K562 (cell line): ENCODE data around the gene ZNF780B. TPM values are rescaled to one million over a fixed set of nuclear protein-coding genes. Genes with fewer than 3 reads are reported as not detected.

Experiments
- ATAC-seq: fragments of 200-7000 bp; cut with Tn5 transposase; 3 replicates; pipeline ENCODE4 v1.9.1; 2020; ENCODE audit warnings: moderate library complexity
- BruUV-seq: library from RNA; stranded (reverse); fragments of 400-500 nt; replicated peaks from 2 replicates; lab custom pipeline; 2021; lab: Mats Ljungman, UMichigan
- CTCF ChIA-PET: fragments of 300-600 bp; formaldehyde crosslinking; extraction: SDS; loops from one replicate; lab custom pipeline; 2021; ENCODE audit warnings: low intra/inter-chr PET ratio; lab: Yijun Ruan, JAX
- POLR2A ChIA-PET: fragments of 300-600, 350-650 bp; sonication (Branson Sonifier 250); formaldehyde crosslinking; extraction: SDS; loops from one replicate; lab custom pipeline; 2021; ENCODE audit warnings: antibody characterized with exemption, inconsistent platforms; lab: Yijun Ruan, JAX
- DNase-seq, 4 experiments: peaks; one replicate each; pipeline versions ENCODE4 v3.0.0 to v3.0.0-alpha.2; 2011 to 2018; ENCODE audit warnings: low spot score in 3 of 4, mixed read lengths in 3 of 4; ENCODE audit errors: extremely low read depth in 1 of 4
- FAIRE-seq: peaks from 2 replicates; lab custom pipeline; 2011; peaks lifted over from hg19 to GRCh38; lab: Jason Lieb, UNC
- H2AFZ ChIP-seq: 2 replicates; pipeline ENCODE4 v1.6.0; 2011; ENCODE audit warnings: low read depth, low read length, control low read depth, inconsistent platforms
- H3K27ac ChIP-seq: fragments of 200-600 bp; 3 replicates; pipeline ENCODE4 v1.8.0; 2011; ENCODE audit warnings: low read depth, mild to moderate bottlenecking, control low read depth, inconsistent platforms, low read length, moderate library complexity, mixed read lengths; ENCODE audit errors: extremely low read depth
- H3K27me3 ChIP-seq, 2 experiments: fragments of 300-600 bp in 1 of 2; 2 replicates in 1 of 2; 3 replicates in 1 of 2; pipeline versions ENCODE4 v1.6.0 to v1.8.0; 2011; ENCODE audit warnings: inconsistent platforms in 2 of 2, low read length in 2 of 2, mild to moderate bottlenecking in 1 of 2, mixed read lengths in 1 of 2, moderate library complexity in 1 of 2; ENCODE audit not compliant: control insufficient read depth in 2 of 2, insufficient read depth in 2 of 2
- H3K36me3 ChIP-seq: fragments of 300-600 bp; 3 replicates; pipeline ENCODE4 v1.8.0; 2011; ENCODE audit warnings: mild to moderate bottlenecking, low read length, inconsistent platforms; ENCODE audit not compliant: control insufficient read depth, insufficient read depth
- H3K4me1 ChIP-seq, 2 experiments: fragments of 200-600 bp in 1 of 2; replicated peaks in 1 of 2; 2 replicates in 1 of 2; 3 replicates in 1 of 2; pipeline versions ENCODE4 v1.5.1 to v1.8.0; 2011; ENCODE audit warnings: inconsistent platforms in 2 of 2, low read length in 2 of 2, mild to moderate bottlenecking in 1 of 2, mixed read lengths in 1 of 2, moderate library complexity in 1 of 2; ENCODE audit not compliant: control insufficient read depth in 2 of 2, insufficient read depth in 2 of 2
- H3K4me2 ChIP-seq: 2 replicates; pipeline ENCODE4 v1.6.1; 2011; ENCODE audit warnings: low read length, control low read depth, inconsistent platforms, mixed read lengths; ENCODE audit not compliant: insufficient read depth
- H3K4me3 ChIP-seq: fragments of 200-600 bp; sonication (generic), shearing (Covaris generic); 2 replicates; pipeline ENCODE4 v1.5.1; 2016; ENCODE audit warnings: control low read depth, inconsistent platforms
- H3K79me2 ChIP-seq: fragments of 200-600 bp; 3 replicates; pipeline ENCODE4 v1.8.0; 2011; ENCODE audit warnings: low read length, inconsistent platforms; ENCODE audit not compliant: control insufficient read depth, insufficient read depth
- H3K9ac ChIP-seq, 2 experiments: 2 replicates each; pipeline versions ENCODE4 v1.6.0 to v1.6.1; 2011; ENCODE audit warnings: low read depth in 2 of 2, low read length in 2 of 2, control low read depth in 1 of 2, inconsistent platforms in 1 of 2, mild to moderate bottlenecking in 1 of 2, mixed read lengths in 1 of 2; ENCODE audit not compliant: insufficient read depth in 1 of 2
- H3K9me1 ChIP-seq: one replicate; pipeline ENCODE4 v1.6.0; 2011; ENCODE audit warnings: inconsistent platforms, mild to moderate bottlenecking, low read length, moderate library complexity; ENCODE audit not compliant: control insufficient read depth, insufficient read depth
- H3K9me3 ChIP-seq: replicated peaks from 2 replicates; pipeline ENCODE4 v1.5.1; 2011; ENCODE audit warnings: low read depth, low read length, inconsistent platforms; ENCODE audit not compliant: control insufficient read depth, insufficient read depth
- H4K20me1 ChIP-seq: replicated peaks from 2 replicates; pipeline ENCODE4 v1.6.1; 2011; ENCODE audit warnings: low read length, inconsistent platforms, mixed read lengths; ENCODE audit not compliant: control insufficient read depth, insufficient read depth
- CCAR2 ChIP-seq: fragments of 200-400 bp; formaldehyde crosslinking; IDR thresholded peaks from 2 replicates; pipeline ENCODE4 v1.6.1; 2017; ENCODE audit warnings: mild to moderate bottlenecking, low read depth, low read length
- EGR1 ChIP-seq: fragments of 450-650 bp; conservative IDR thresholded peaks from 2 replicates; pipeline ENCODE4 v1.6.1; 2017; ENCODE audit warnings: mild to moderate bottlenecking
- FOXA1 ChIP-seq: fragments of 450-650 bp; IDR thresholded peaks from 2 replicates; pipeline ENCODE4 v1.6.1; 2016; ENCODE audit warnings: mild to moderate bottlenecking, borderline replicate concordance
- FOXJ2 ChIP-seq: fragments of 200-800 bp; sonication (Bioruptor generic); IDR thresholded peaks from 2 replicates; pipeline ENCODE4 v1.6.1; 2016; ENCODE audit warnings: missing genetic modification characterization, missing compliant biosample characterization
- HNRNPK ChIP-seq: fragments of 200-400 bp; formaldehyde crosslinking; IDR thresholded peaks from one replicate; pipeline ENCODE4 v1.6.1; 2018; ENCODE audit warnings: mild to moderate bottlenecking, low read depth, low read length; ENCODE audit not compliant: poor library complexity, severe bottlenecking
- LEF1 ChIP-seq: fragments of 450-650 bp; IDR thresholded peaks from 2 replicates; pipeline ENCODE4 v1.6.1; 2016; ENCODE audit warnings: mild to moderate bottlenecking
- MYC ChIP-seq, 2 experiments: fragments of 250-450 bp in 1 of 2; sonication (Bioruptor Pico) in 1 of 2; IDR thresholded peaks; 2 replicates each; pipeline versions ENCODE4 v1.5.1 to v1.6.1; 2012 to 2021; ENCODE audit warnings: low read depth in 2 of 2, borderline replicate concordance in 1 of 2, improper control_type of control experiment in 1 of 2, low read length in 1 of 2, mild to moderate bottlenecking in 1 of 2, moderate library complexity in 1 of 2
- NUFIP1 ChIP-seq: fragments of 450-650 bp; IDR thresholded peaks from 2 replicates; pipeline ENCODE4 v1.6.1; 2018; ENCODE audit not compliant: partially characterized antibody
- SMAD2 ChIP-seq: fragments of 150-350 bp; IDR thresholded peaks from 2 replicates; pipeline ENCODE4 v1.6.1; 2014; ENCODE audit warnings: low read depth, mild to moderate bottlenecking, low read length
- SMARCC2 ChIP-seq: fragments of 450-650 bp; IDR thresholded peaks from 2 replicates; pipeline ENCODE4 v1.6.1; 2017; ENCODE audit warnings: antibody characterized with exemption, moderate library complexity, mild to moderate bottlenecking, low read depth
- STAG1 ChIP-seq: sonication (generic); formaldehyde crosslinking; IDR thresholded peaks from 2 replicates; pipeline ENCODE4 v1.5.0; 2020; ENCODE audit warnings: missing genetic modification reagents, borderline replicate concordance
- ZNF140 ChIP-seq: fragments of 250-450 bp; sonication (Bioruptor Pico); IDR thresholded peaks from 2 replicates; pipeline ENCODE4 v1.8.0; 2021; ENCODE audit warnings: moderate library complexity, mild to moderate bottlenecking, inconsistent platforms
- ZNF408 ChIP-seq: fragments of 250-450 bp; sonication (Bioruptor Pico); IDR thresholded peaks from 2 replicates; pipeline ENCODE4 v1.4.0; 2020; ENCODE audit warnings: low read depth, mild to moderate bottlenecking, moderate library complexity
- WGBS: fragments of 100-300 bp; shearing (Covaris generic); methylation state at CpG from one replicate; pipeline ENCODE4 v1.1.6; 2016; ENCODE audit warnings: low coverage, mixed read lengths; ENCODE audit not compliant: insufficient coverage; ENCODE audit errors: missing lambda C conversion rate; 5-methylcytosine and 5-hydroxymethylcytosine counted together
- in situ Hi-C: fragments of 300-500 bp; cut with MboI; formaldehyde crosslinking; loops from 4 replicates; pipeline ENCODE4 v1.15.0; 2018; ENCODE audit warnings: inconsistent platforms, mixed read lengths
- intact Hi-C: fragments of 100-400 bp; cut with micrococcal nuclease; formaldehyde crosslinking; loops from 2 replicates; pipeline ENCODE4 v1.14.2; 2022
- polyA plus RNA-seq, 8 experiments: library from polyadenylated mRNA; depleted of rRNA in 4 of 8; stranded (reverse) in 5 of 8; unstranded in 3 of 8; fragments of >200 nt; fragmentation: Nextera tagmentation in 2 of 8; fragmentation: Illumina TruSeq in 1 of 8; extraction: Ambion mirVana in 2 of 8; extraction: Trizol in 1 of 8; gene quantifications; 2 replicates each; pipeline versions ENCODE4 v1.2.1 to v1.2.3, GENCODE V29; 2011 to 2014; ENCODE audit warnings: inconsistent platforms in 1 of 8, missing spikeins in 1 of 8
- total RNA-seq, 7 experiments: library from RNA; depleted of rRNA in 6 of 7; stranded (reverse); fragments of >200 nt in 6 of 7; fragmentation: Illumina TruSeq in 2 of 7; extraction: Trizol in 2 of 7; gene quantifications; 2 replicates each; pipeline versions ENCODE4 v1.2.1 to v1.2.3, GENCODE V29; 2011 to 2021; ENCODE audit warnings: low replicate concordance in 1 of 7
- TF ChIP-seq, protein P1 (sequence below): fragments of 450-650 bp; formaldehyde crosslinking; IDR thresholded peaks from 2 replicates; pipeline ENCODE4 v1.4.0; 2022; ENCODE audit warnings: mild to moderate bottlenecking, moderate library complexity
- TF ChIP-seq, protein P2 (sequence below): fragments of 250-450 bp; sonication (Bioruptor Pico); IDR thresholded peaks from 2 replicates; pipeline ENCODE4 v1.8.0; 2022; ENCODE audit warnings: moderate library complexity, mild to moderate bottlenecking, inconsistent platforms
- TF ChIP-seq, protein P3 (sequence below): fragments of 250-450 bp; sonication (Bioruptor Pico); IDR thresholded peaks from 2 replicates; pipeline ENCODE4 v1.5.0; 2021
- TF ChIP-seq, protein P4 (sequence below), 2 experiments: fragments of 450-650 bp in 1 of 2; sonication (generic) in 1 of 2; formaldehyde crosslinking in 1 of 2; IDR thresholded peaks in 1 of 2; conservative IDR thresholded peaks in 1 of 2; 2 replicates each; pipeline versions ENCODE4 v1.6.1 to v1.8.1; 2016 to 2023; ENCODE audit warnings: mild to moderate bottlenecking in 2 of 2, moderate library complexity in 2 of 2, inconsistent platforms in 1 of 2, missing genetic modification reagents in 1 of 2

The ZNF780B gene
- total and polyA plus RNA-seq, 9 of the 15 experiments (the other 6 are each of a cell fraction or from before 2014, with no cell fraction given) = 3.9 to 18.4 (median 8.8) TPM

DNA sequence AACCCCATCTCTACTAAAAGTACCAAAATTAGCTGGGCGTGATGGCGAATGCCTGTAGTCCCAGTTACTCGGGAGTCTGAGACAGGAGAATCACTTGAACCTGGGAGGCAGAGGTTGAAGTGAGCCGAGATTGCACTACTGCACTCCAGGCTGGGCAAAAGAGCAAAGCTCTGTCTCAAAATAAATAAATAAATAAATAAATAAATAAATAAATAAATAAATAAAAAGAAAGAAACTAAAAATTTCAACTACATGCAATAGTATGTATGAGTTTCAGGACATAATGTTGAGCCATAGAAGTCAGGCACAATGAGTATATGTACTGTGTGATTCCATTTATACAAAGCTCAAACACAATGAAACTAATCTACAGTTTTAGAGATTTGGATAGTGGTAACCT lies 47.6 kb upstream of the ZNF780B start:
- BruUV-seq = no TSS peak
- no peak for TF ChIP-seq HNRNPK
- no peak for TF ChIP-seq ZNF408
- TF ChIP-seq SMAD2 = no peak
- TF ChIP-seq, protein P1, sequence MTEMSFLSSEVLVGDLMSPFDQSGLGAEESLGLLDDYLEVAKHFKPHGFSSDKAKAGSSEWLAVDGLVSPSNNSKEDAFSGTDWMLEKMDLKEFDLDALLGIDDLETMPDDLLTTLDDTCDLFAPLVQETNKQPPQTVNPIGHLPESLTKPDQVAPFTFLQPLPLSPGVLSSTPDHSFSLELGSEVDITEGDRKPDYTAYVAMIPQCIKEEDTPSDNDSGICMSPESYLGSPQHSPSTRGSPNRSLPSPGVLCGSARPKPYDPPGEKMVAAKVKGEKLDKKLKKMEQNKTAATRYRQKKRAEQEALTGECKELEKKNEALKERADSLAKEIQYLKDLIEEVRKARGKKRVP (CRISPR knock-in tag) = no peak
- no peak for TF ChIP-seq SMARCC2
- no peak for TF ChIP-seq FOXJ2 (tag)
- TF ChIP-seq, protein P2, sequence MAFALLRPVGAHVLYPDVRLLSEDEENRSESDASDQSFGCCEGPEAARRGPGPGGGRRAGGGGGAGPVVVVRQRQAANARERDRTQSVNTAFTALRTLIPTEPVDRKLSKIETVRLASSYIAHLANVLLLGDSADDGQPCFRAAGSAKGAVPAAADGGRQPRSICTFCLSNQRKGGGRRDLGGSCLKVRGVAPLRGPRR (CRISPR knock-in tag) = no peak
- TF ChIP-seq EGR1 = no peak
- no peak for TF ChIP-seq FOXA1
- no peak for TF ChIP-seq CCAR2
- no peak for TF ChIP-seq ZNF140 (CRISPR knock-in tag)
- TF ChIP-seq NUFIP1 = no peak
- TF ChIP-seq, protein P3, sequence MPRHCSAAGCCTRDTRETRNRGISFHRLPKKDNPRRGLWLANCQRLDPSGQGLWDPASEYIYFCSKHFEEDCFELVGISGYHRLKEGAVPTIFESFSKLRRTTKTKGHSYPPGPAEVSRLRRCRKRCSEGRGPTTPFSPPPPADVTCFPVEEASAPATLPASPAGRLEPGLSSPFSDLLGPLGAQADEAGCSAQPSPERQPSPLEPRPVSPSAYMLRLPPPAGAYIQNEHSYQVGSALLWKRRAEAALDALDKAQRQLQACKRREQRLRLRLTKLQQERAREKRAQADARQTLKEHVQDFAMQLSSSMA = no peak
- TF ChIP-seq, protein P4, sequence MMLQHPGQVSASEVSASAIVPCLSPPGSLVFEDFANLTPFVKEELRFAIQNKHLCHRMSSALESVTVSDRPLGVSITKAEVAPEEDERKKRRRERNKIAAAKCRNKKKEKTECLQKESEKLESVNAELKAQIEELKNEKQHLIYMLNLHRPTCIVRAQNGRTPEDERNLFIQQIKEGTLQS (IDR thresholded peaks at IDR 0.05) = no peak
- TF ChIP-seq, protein P4 (CRISPR knock-in tag; conservative IDR thresholded peaks at IDR 0.05) = no peak
- TF ChIP-seq STAG1 (CRISPR knock-in tag) = no peak
- no peak for TF ChIP-seq LEF1
- no peak for TF ChIP-seq MYC (IDR thresholded peaks at IDR 0.05; ENCODE audit: low read depth, low read length)
- no peak for TF ChIP-seq MYC (CRISPR knock-in tag; IDR thresholded peaks at IDR 0.05; ENCODE audit: borderline replicate concordance, low read depth)
- in situ Hi-C loops = no loop called here
- Histone ChIP-seq H2AFZ (no peak overlapping the region), H3K4me2 (no peak overlapping the region), H3K4me1 (no peaks in the 10 kb centered on the region), H3K9ac (no peak overlapping the region), H3K27me3 (peaks cover 0 to 2% of the 10 kb centered on the region in 2 experiments; a peak in 1 of 5 replicates), H3K79me2 (no peaks in the 10 kb centered on the region), H3K36me3 (no peaks in the 10 kb centered on the region), H3K9me3 (no peaks in the 10 kb centered on the region), H3K9me1 (no peaks in the 10 kb centered on the region), H4K20me1 (no peaks in the 10 kb centered on the region), H3K27ac (no peak overlapping the region), H3K4me3 (no peak overlapping the region)
- 6% methylated on average over 4 of the region's 4 CpGs for WGBS
- POLR2A ChIA-PET = interaction anchor here (0.6 kb wide), 1 partner anchor 57 kb away, joined by 3 read pairs; no protein-coding TSS in a partner anchor
- CTCF ChIA-PET = no interaction called here
- no peak for ATAC-seq
- DNase-seq = no peak
- intact Hi-C loops = no loop called here
- no peak for FAIRE-seq
